Measurements from ENCODE around the gene RHOT2. TPM values are rescaled to one million over a fixed set of nuclear protein-coding genes. Genes with fewer than 3 reads are reported as not detected.

The RHOT2 gene
- total and polyA plus RNA-seq, 9 of the 15 experiments (the other 6 are each of a cell fraction or from before 2014, with no cell fraction given), result 5.0 to 373 (median 112) TPM

- TF ChIP-seq GATAD2B (IDR thresholded peaks at IDR 0.05; ENCODE audit: borderline replicate concordance) (peak; percentile 84), ZNF239 (CRISPR knock-in tag; IDR thresholded peaks at IDR 0.05) (no peak), E2F6 (IDR thresholded peaks at IDR 0.05; ENCODE audit: borderline replicate concordance in 1 of 2, extremely low read depth in 1 of 2, insufficient read depth in 1 of 2, insufficient read length in 1 of 2, low read depth in 1 of 2, low read length in 1 of 2, poor library complexity in 1 of 2, severe bottlenecking in 1 of 2) (peak; percentile 59 to 82), MEIS2 (IDR thresholded peaks at IDR 0.05; ENCODE audit: partially characterized antibody) (peak; percentile 34), CBX1 (IDR thresholded peaks at IDR 0.05; ENCODE audit: low read depth) (peak; percentile 61; the same call in 1 of the 2 replicates), ZNF518B (CRISPR knock-in tag; IDR thresholded peaks at IDR 0.05) (no peak), NEUROD1 (IDR thresholded peaks at IDR 0.05; ENCODE audit: borderline replicate concordance, low read depth, low read length, partially characterized antibody) (peak; percentile 45), MAZ (CRISPR knock-in tag; conservative IDR thresholded peaks at IDR 0.05 in 1 of 2, IDR thresholded peaks at IDR 0.05 in 1 of 2) (peak; percentile 57 to 70; a peak in 3 of 4 replicates), HNRNPL (IDR thresholded peaks at IDR 0.05; ENCODE audit: low read depth, low read length) (peak; percentile 93), ZBTB7A (IDR thresholded peaks at IDR 0.05; ENCODE audit: borderline replicate concordance, control insufficient read depth, low read depth, low read length) (peak; percentile 90), C11orf30 (IDR thresholded peaks at IDR 0.05; ENCODE audit: low read depth) (no peak), U2AF1 (optimal IDR thresholded peaks at IDR 0.05; ENCODE audit: low read depth, low read length) (peak; percentile 27), CREM (IDR thresholded peaks at IDR 0.05; ENCODE audit: low read depth) (peak; percentile 38; the same call in 1 of the 2 replicates), RBFOX2 (IDR thresholded peaks at IDR 0.05; ENCODE audit: low read depth, low read length) (peak; percentile 83), ARHGAP35 (IDR thresholded peaks at IDR 0.05; ENCODE audit: partially characterized antibody) (no peak)
- TF ChIP-seq, protein P1, sequence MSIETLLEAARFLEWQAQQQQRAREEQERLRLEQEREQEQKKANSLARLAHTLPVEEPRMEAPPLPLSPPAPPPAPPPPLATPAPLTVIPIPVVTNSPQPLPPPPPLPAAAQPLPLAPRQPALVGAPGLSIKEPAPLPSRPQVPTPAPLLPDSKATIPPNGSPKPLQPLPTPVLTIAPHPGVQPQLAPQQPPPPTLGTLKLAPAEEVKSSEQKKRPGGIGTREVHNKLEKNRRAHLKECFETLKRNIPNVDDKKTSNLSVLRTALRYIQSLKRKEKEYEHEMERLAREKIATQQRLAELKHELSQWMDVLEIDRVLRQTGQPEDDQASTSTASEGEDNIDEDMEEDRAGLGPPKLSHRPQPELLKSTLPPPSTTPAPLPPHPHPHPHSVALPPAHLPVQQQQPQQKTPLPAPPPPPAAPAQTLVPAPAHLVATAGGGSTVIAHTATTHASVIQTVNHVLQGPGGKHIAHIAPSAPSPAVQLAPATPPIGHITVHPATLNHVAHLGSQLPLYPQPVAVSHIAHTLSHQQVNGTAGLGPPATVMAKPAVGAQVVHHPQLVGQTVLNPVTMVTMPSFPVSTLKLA (conservative IDR thresholded peaks at IDR 0.05), result peak; percentile 26 to 68; a peak in 1 of 4 replicates
- TF ChIP-seq, protein P2, sequence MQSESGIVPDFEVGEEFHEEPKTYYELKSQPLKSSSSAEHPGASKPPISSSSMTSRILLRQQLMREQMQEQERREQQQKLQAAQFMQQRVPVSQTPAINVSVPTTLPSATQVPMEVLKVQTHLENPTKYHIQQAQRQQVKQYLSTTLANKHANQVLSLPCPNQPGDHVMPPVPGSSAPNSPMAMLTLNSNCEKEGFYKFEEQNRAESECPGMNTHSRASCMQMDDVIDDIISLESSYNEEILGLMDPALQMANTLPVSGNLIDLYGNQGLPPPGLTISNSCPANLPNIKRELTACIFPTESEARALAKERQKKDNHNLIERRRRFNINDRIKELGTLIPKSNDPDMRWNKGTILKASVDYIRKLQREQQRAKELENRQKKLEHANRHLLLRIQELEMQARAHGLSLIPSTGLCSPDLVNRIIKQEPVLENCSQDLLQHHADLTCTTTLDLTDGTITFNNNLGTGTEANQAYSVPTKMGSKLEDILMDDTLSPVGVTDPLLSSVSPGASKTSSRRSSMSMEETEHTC (IDR thresholded peaks at IDR 0.05), result no peak; the same call in 1 of the 2 replicates
- TF ChIP-seq, protein P3, sequence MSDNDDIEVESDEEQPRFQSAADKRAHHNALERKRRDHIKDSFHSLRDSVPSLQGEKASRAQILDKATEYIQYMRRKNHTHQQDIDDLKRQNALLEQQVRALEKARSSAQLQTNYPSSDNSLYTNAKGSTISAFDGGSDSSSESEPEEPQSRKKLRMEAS (CRISPR knock-in tag; IDR thresholded peaks at IDR 0.05), result peak; percentile 71
These were observed 26.4 kb upstream of the RHOT2 start, which contains the start of gene MCRIP2 (continued) for GRCh38 chr16:641326-642188.

All from K562 (cell line).